ENCODE measurements around the gene RNF175. TPM values are rescaled to one million over a fixed set of nuclear protein-coding genes. Genes with fewer than 3 reads are reported as not detected.

The RNF175 gene
- total RNA-seq, 1 experiment from 2014 or later: 5.4 TPM

DNA sequence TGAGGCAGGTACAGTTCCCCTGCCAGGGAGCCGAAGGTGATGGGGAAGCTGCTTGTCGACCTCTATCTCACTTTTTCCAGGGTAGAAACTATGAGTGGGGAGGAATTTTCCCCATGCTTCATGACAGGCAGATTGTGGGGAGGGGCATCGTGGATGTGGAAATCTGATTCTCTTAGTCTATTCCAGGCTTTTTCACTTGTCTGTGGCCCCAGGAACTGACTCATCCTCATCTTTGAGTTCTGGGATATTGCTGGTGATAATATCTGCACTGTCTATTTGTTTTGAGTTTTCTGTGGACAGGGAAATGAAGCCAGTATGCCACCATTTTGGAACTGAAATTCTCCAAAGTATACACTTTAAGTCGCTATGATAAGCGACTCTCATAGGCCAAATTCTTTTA lies 83.3 kb downstream of the RNF175 start:
- POLR2A ChIA-PET: no interaction called here
- CTCF ChIA-PET: no interaction called here
- Mint-ChIP-seq H3K4me3 (no peak overlapping the region), H3K27me3 (ENCODE audit: low read depth) (peaks cover 38% of the 10 kb centered on the region), H3K36me3 (no peaks in the 10 kb centered on the region; the same call in 1 of the 2 replicates), H3K27ac (no peak overlapping the region), H3K9me3 (peaks cover 20% of the 10 kb centered on the region), H3K4me1 (no peaks in the 10 kb centered on the region)
- ATAC-seq (no peak), DNase-seq (ENCODE audit: low spot score) (no peak)
- TF ChIP-seq, protein P1, sequence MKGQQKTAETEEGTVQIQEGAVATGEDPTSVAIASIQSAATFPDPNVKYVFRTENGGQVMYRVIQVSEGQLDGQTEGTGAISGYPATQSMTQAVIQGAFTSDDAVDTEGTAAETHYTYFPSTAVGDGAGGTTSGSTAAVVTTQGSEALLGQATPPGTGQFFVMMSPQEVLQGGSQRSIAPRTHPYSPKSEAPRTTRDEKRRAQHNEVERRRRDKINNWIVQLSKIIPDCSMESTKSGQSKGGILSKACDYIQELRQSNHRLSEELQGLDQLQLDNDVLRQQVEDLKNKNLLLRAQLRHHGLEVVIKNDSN (CRISPR knock-in tag; IDR thresholded peaks at IDR 0.05): no peak
- no peak for TF ChIP-seq NFYB (CRISPR knock-in tag; conservative IDR thresholded peaks at IDR 0.05; ENCODE audit: low read depth)
- no peak for TF ChIP-seq SMAD3 (CRISPR knock-in tag; IDR thresholded peaks at IDR 0.05; ENCODE audit: borderline replicate concordance)
- no peak for TF ChIP-seq ETV6 (CRISPR knock-in tag; IDR thresholded peaks at IDR 0.05)
- TF ChIP-seq, protein P2, sequence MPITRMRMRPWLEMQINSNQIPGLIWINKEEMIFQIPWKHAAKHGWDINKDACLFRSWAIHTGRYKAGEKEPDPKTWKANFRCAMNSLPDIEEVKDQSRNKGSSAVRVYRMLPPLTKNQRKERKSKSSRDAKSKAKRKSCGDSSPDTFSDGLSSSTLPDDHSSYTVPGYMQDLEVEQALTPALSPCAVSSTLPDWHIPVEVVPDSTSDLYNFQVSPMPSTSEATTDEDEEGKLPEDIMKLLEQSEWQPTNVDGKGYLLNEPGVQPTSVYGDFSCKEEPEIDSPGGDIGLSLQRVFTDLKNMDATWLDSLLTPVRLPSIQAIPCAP (CRISPR knock-in tag; IDR thresholded peaks at IDR 0.05): no peak
- TF ChIP-seq, protein P3, sequence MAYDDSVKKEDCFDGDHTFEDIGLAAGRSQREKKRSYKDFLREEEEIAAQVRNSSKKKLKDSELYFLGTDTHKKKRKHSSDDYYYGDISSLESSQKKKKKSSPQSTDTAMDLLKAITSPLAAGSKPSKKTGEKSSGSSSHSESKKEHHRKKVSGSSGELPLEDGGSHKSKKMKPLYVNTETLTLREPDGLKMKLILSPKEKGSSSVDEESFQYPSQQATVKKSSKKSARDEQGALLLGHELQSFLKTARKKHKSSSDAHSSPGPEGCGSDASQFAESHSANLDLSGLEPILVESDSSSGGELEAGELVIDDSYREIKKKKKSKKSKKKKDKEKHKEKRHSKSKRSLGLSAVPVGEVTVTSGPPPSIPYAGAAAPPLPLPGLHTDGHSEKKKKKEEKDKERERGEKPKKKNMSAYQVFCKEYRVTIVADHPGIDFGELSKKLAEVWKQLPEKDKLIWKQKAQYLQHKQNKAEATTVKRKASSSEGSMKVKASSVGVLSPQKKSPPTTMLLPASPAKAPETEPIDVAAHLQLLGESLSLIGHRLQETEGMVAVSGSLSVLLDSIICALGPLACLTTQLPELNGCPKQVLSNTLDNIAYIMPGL (CRISPR knock-in tag; IDR thresholded peaks at IDR 0.05): no peak

DNA sequence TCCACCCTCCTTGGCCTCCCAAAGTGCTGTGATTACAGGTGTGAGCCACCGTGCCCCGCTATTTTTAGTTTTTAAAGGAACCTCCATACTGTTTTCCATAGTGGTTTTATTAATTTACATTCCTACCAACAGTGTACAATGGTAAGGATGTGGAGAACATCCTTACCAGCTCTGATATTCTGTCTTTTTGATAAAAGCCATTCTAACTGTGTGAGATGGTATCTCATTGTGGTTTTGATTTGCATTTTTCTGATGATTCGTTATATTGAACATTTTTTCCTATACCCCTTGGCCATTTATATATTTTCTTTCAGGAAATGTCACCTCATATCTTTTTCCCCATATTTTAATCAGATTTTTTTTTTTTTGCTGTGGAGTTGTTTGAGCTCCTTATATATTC lies 90.0 kb downstream of the RNF175 start:
- Mint-ChIP-seq H3K4me1 (no peaks in the 10 kb centered on the region), H3K9me3 (peaks cover 33% of the 10 kb centered on the region), H3K27me3 (ENCODE audit: low read depth) (peaks cover 22% of the 10 kb centered on the region), H3K27ac (no peak overlapping the region), H3K36me3 (peaks cover 2% of the 10 kb centered on the region; the same call in 1 of the 2 replicates), H3K4me3 (no peak overlapping the region)
- ATAC-seq (no peak), DNase-seq (ENCODE audit: low spot score) (no peak)
- CTCF ChIA-PET: no interaction called here
- TF ChIP-seq MXD4 (CRISPR knock-in tag; IDR thresholded peaks at IDR 0.05; ENCODE audit: borderline replicate concordance) (no peak), ZBTB21 (CRISPR knock-in tag; IDR thresholded peaks at IDR 0.05; ENCODE audit: borderline replicate concordance) (no peak), OVOL2 (CRISPR knock-in tag; IDR thresholded peaks at IDR 0.05; ENCODE audit: borderline replicate concordance) (no peak), ZNF396 (CRISPR knock-in tag; IDR thresholded peaks at IDR 0.05; ENCODE audit: borderline replicate concordance) (no peak)
- TF ChIP-seq, protein P4, sequence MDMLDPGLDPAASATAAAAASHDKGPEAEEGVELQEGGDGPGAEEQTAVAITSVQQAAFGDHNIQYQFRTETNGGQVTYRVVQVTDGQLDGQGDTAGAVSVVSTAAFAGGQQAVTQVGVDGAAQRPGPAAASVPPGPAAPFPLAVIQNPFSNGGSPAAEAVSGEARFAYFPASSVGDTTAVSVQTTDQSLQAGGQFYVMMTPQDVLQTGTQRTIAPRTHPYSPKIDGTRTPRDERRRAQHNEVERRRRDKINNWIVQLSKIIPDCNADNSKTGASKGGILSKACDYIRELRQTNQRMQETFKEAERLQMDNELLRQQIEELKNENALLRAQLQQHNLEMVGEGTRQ (CRISPR knock-in tag; IDR thresholded peaks at IDR 0.05): no peak
- TF ChIP-seq, protein P5, sequence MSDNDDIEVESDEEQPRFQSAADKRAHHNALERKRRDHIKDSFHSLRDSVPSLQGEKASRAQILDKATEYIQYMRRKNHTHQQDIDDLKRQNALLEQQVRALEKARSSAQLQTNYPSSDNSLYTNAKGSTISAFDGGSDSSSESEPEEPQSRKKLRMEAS (CRISPR knock-in tag; IDR thresholded peaks at IDR 0.05): no peak
- POLR2A ChIA-PET: no interaction called here

DNA sequence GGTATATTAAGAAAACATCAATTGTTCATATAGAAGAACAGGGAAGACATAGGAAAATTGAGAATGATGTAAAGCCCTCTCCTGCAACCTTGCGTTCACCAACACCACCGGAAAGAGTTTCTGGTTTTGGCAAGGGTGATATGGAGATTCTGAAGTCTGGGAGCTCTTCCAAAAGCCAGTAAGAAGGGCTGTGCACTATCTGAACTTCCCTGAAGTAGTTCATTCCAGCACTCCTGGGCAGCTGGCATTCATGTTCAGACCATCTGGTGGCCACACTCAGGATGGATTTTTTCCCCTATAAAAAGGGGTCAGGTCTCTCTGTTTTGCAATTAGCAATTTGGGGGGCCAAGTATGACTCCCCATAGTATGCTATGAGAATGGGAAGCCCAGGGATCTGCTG lies 91.2 kb downstream of the RNF175 start:
- DNase-seq (ENCODE audit: low spot score) (no peak), ATAC-seq (no peak)
- H3K9me3 Mint-ChIP-seq: peaks cover 35% of the 10 kb centered on the region
- peaks cover 6% of the 10 kb centered on the region; the same call in 1 of the 2 replicates for H3K36me3 Mint-ChIP-seq
- ChIA-PET CTCF (no interaction called here), POLR2A (no interaction called here)
- H3K4me3 Mint-ChIP-seq: no peak overlapping the region
- peaks cover 25% of the 10 kb centered on the region for H3K27me3 Mint-ChIP-seq (ENCODE audit: low read depth)
- H3K27ac Mint-ChIP-seq: no peak overlapping the region
- H3K4me1 Mint-ChIP-seq: no peaks in the 10 kb centered on the region
- no peak for TF ChIP-seq PRRX2 (CRISPR knock-in tag; IDR thresholded peaks at IDR 0.05)
- no peak for TF ChIP-seq ZBTB21 (CRISPR knock-in tag; IDR thresholded peaks at IDR 0.05; ENCODE audit: borderline replicate concordance)
- TF ChIP-seq, protein P6, sequence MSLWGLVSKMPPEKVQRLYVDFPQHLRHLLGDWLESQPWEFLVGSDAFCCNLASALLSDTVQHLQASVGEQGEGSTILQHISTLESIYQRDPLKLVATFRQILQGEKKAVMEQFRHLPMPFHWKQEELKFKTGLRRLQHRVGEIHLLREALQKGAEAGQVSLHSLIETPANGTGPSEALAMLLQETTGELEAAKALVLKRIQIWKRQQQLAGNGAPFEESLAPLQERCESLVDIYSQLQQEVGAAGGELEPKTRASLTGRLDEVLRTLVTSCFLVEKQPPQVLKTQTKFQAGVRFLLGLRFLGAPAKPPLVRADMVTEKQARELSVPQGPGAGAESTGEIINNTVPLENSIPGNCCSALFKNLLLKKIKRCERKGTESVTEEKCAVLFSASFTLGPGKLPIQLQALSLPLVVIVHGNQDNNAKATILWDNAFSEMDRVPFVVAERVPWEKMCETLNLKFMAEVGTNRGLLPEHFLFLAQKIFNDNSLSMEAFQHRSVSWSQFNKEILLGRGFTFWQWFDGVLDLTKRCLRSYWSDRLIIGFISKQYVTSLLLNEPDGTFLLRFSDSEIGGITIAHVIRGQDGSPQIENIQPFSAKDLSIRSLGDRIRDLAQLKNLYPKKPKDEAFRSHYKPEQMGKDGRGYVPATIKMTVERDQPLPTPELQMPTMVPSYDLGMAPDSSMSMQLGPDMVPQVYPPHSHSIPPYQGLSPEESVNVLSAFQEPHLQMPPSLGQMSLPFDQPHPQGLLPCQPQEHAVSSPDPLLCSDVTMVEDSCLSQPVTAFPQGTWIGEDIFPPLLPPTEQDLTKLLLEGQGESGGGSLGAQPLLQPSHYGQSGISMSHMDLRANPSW (CRISPR knock-in tag; conservative IDR thresholded peaks at IDR 0.05; ENCODE audit: low read depth): no peak
- no peak for TF ChIP-seq FOXP1 (CRISPR knock-in tag; IDR thresholded peaks at IDR 0.05; ENCODE audit: borderline replicate concordance)
- no peak for TF ChIP-seq CREM (CRISPR knock-in tag; IDR thresholded peaks at IDR 0.05)
- no peak for TF ChIP-seq IRF2 (CRISPR knock-in tag; IDR thresholded peaks at IDR 0.05; ENCODE audit: borderline replicate concordance, low read depth)
- TF ChIP-seq, protein P7, sequence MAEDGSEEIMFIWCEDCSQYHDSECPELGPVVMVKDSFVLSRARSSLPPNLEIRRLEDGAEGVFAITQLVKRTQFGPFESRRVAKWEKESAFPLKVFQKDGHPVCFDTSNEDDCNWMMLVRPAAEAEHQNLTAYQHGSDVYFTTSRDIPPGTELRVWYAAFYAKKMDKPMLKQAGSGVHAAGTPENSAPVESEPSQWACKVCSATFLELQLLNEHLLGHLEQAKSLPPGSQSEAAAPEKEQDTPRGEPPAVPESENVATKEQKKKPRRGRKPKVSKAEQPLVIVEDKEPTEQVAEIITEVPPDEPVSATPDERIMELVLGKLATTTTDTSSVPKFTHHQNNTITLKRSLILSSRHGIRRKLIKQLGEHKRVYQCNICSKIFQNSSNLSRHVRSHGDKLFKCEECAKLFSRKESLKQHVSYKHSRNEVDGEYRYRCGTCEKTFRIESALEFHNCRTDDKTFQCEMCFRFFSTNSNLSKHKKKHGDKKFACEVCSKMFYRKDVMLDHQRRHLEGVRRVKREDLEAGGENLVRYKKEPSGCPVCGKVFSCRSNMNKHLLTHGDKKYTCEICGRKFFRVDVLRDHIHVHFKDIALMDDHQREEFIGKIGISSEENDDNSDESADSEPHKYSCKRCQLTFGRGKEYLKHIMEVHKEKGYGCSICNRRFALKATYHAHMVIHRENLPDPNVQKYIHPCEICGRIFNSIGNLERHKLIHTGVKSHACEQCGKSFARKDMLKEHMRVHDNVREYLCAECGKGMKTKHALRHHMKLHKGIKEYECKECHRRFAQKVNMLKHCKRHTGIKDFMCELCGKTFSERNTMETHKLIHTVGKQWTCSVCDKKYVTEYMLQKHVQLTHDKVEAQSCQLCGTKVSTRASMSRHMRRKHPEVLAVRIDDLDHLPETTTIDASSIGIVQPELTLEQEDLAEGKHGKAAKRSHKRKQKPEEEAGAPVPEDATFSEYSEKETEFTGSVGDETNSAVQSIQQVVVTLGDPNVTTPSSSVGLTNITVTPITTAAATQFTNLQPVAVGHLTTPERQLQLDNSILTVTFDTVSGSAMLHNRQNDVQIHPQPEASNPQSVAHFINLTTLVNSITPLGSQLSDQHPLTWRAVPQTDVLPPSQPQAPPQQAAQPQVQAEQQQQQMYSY (CRISPR knock-in tag; IDR thresholded peaks at IDR 0.05): no peak
- TF ChIP-seq FOXK1 (CRISPR knock-in tag; IDR thresholded peaks at IDR 0.05): no peak
- TF ChIP-seq ETV6 (CRISPR knock-in tag; IDR thresholded peaks at IDR 0.05): no peak
- no peak for TF ChIP-seq NR3C1 (CRISPR knock-in tag; conservative IDR thresholded peaks at IDR 0.05; ENCODE audit: low read depth)
- no peak for TF ChIP-seq NFE2L1 (CRISPR knock-in tag; IDR thresholded peaks at IDR 0.05)
